GM12891 (cell line): ENCODE results near the gene MIEF1.

ENCODE experiments used
- PAX5 ChIP-seq: IDR thresholded peaks from 2 replicates; pipeline ENCODE4 v1.6.1; 2011; ENCODE audit warnings: low read length, moderate library complexity, mild to moderate bottlenecking; ENCODE audit not compliant: insufficient read depth, severe bottlenecking
- POLR2A ChIP-seq: IDR thresholded peaks from 2 replicates; pipeline ENCODE4 v1.6.1; 2011; ENCODE audit warnings: low read depth, low read length, control low read depth
- POLR2AphosphoS5 ChIP-seq: IDR thresholded peaks from 2 replicates; pipeline ENCODE4 v1.6.1; 2011; ENCODE audit warnings: low read depth, low read length, control low read depth
- POU2F2 ChIP-seq: IDR thresholded peaks from 2 replicates; pipeline ENCODE4 v1.6.1; 2011; ENCODE audit warnings: low read depth, mild to moderate bottlenecking, control low read depth, low read length, moderate library complexity
- SPI1 ChIP-seq: IDR thresholded peaks from 2 replicates; pipeline ENCODE4 v1.6.1; 2011; ENCODE audit warnings: low read depth, low read length, control low read depth
- TAF1 ChIP-seq: IDR thresholded peaks from 2 replicates; pipeline ENCODE4 v1.6.1; 2011; ENCODE audit warnings: low read depth, low read length, control low read depth

DNA sequence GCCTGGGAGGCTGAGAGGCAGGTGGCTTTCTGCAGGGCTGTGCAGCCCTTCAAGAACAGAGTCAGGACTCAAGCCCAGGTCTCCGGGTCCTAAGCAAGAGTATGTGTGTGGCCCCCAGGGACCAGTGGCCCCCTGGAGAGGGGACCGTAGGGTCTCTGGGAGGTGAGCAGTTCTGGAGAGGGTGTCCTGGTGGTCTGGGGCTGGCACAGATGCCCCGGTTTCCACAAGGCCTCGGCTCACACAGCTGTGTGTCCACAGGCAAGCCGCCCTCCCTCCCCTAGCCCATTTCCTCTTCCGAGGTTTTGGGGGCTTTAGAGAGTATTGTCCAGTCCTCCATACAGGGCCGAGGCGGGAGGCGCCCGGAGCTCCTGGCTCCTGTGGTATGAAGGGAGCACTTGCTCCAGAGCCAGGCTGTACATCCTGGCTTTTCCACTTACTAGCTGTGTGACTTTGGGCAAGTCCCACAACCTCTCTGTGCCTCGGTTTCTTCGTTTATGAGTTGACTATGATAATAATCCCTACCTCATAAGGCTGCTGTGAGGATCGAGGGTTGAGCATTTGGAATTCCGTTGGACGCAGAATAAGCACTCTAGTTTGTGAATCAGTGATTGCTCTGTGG, 33.9 kb downstream of the MIEF1 start:
- TF ChIP-seq POLR2A (no peak), POLR2AphosphoS5 (no peak), PAX5 (no peak), TAF1 (no peak), POU2F2 (no peak), SPI1 (no peak)
